Spleen (tissue), 11 donors: ENCODE results near the gene SKIC3. TPM values are rescaled to one million over a fixed set of nuclear protein-coding genes. Genes with fewer than 3 reads are reported as not detected.
A peak's percentile ranks its signal among the peaks of the same experiment; 100 is the strongest.

ENCODE experiments used
- DNase-seq: peaks from one replicate; pipeline ENCODE4 v3.0.0-alpha.2; 2020
- H3K27ac ChIP-seq, 8 donors: fragments of 200-600 bp; sonication (generic) in 7 of 8; 1 replicate in 4 of 8; 2 replicates in 4 of 8; pipeline versions ENCODE4 v1.5.0 to v1.8.0; 2016 to 2021; ENCODE audit warnings: inconsistent platforms in 4 of 8, mild to moderate bottlenecking in 4 of 8, moderate library complexity in 1 of 8
- H3K27me3 ChIP-seq, 7 donors: fragments of 200-600 bp; sonication (generic) in 6 of 7; replicated peaks in 1 of 7; 1 replicate in 4 of 7; 2 replicates in 3 of 7; pipeline versions ENCODE4 v1.5.0 to v1.8.0; 2016 to 2021; ENCODE audit warnings: inconsistent platforms in 3 of 7, mild to moderate bottlenecking in 1 of 7
- H3K36me3 ChIP-seq, 6 donors: fragments of 200-600 bp; sonication (generic) in 5 of 6; 1 replicate in 4 of 6; 2 replicates in 2 of 6; pipeline versions ENCODE4 v1.5.0 to v1.8.0; 2016 to 2021; ENCODE audit warnings: inconsistent platforms in 2 of 6
- H3K4me1 ChIP-seq, 6 donors: fragments of 200-600 bp; sonication (generic) in 5 of 6; 1 replicate in 3 of 6; 2 replicates in 3 of 6; pipeline versions ENCODE4 v1.5.0 to v1.8.0; 2016 to 2021; ENCODE audit warnings: inconsistent platforms in 3 of 6
- H3K4me3 ChIP-seq, 8 donors: fragments of 200-600 bp; sonication (generic) in 7 of 8; 1 replicate in 4 of 8; 2 replicates in 4 of 8; pipeline versions ENCODE4 v1.5.0 to v1.8.0; 2016 to 2021; ENCODE audit warnings: inconsistent platforms in 4 of 8, mild to moderate bottlenecking in 4 of 8, moderate library complexity in 2 of 8
- H3K9me3 ChIP-seq, 8 donors: fragments of 200-600 bp; sonication (generic) in 7 of 8; 1 replicate in 4 of 8; 2 replicates in 4 of 8; pipeline versions ENCODE4 v1.5.0 to v1.8.0; 2016 to 2021; ENCODE audit warnings: inconsistent platforms in 4 of 8
- POLR2A ChIP-seq, 3 donors: fragments of 450-650 bp; IDR thresholded peaks; one replicate each; pipeline ENCODE4 v1.5.1; 2017; ENCODE audit warnings: antibody characterized with exemption in 3 of 3, mild to moderate bottlenecking in 1 of 3
- POLR2AphosphoS5 ChIP-seq, 3 donors: sonication (generic); formaldehyde crosslinking; IDR thresholded peaks; one replicate each; pipeline ENCODE4 v1.5.1; 2017; ENCODE audit warnings: antibody characterized with exemption in 3 of 3
- WGBS, 5 donors: extraction: QIAGEN DNeasy Blood & Tissue Kit in 3 of 5; methylation state at CpG; one replicate each; pipeline versions ENCODE4 v1.1.5 to v1.1.7; 2013 to 2018; 5-methylcytosine and 5-hydroxymethylcytosine counted together
- intact Hi-C: fragments of 100-400 bp; cut with DNase I; formaldehyde crosslinking; loops from one replicate; pipeline ENCODE4 v1.15.0; 2023; ENCODE audit warnings: low total_unique reads
- polyA plus RNA-seq, 3 donors: library from polyadenylated mRNA; stranded (reverse); fragments of 200-250 nt; gene quantifications; one replicate each; pipeline ENCODE4 v1.2.1, GENCODE V29; 2013
- total RNA-seq, 7 donors: library from RNA; depleted of rRNA in 3 of 7; stranded (reverse); fragments of >200 nt in 3 of 7; fragmentation: NEBNext Ultra II Directional in 4 of 7; extraction: Animal tissue kit (Norgen Biotek cat#: 25700) in 4 of 7; gene quantifications; one replicate each; pipeline versions ENCODE4 v1.1.0 to v1.2.1, GENCODE V29; 2016 to 2021
- TF ChIP-seq, protein P1 (sequence below), 11 experiments: fragments of 200-600 bp in 7 of 11; fragments of 450-650 bp in 4 of 11; sonication (generic) in 4 of 11; IDR thresholded peaks in 8 of 11; conservative IDR thresholded peaks in 3 of 11; 1 replicate in 7 of 11; 2 replicates in 4 of 11; pipeline versions ENCODE4 v1.4.0 to v1.8.0; 2016 to 2021; ENCODE audit warnings: antibody characterized with exemption in 11 of 11, inconsistent platforms in 4 of 11, mild to moderate bottlenecking in 1 of 11
- donor health status: healthy with polysubstance abuse.
- donor health status: DM: no; HTN: no; CAD: no; lungs with moderate emphysema.
- donor health status: DM: no; HTN: no; CAD: no.
- donor health status: Bipolar disorder and iron deficiency.
- donor health status: healthy.
- donor health status: DM: no; HTN: no; CAD: no.
- donor health status: DM: yes; HTN: yes; CAD: no.

The SKIC3 gene
- total and polyA plus RNA-seq, 10 donors, result 18.6 to 92.0 (median 64.6) TPM

GRCh38 chr5:95543017-95543705 lies 11.6 kb downstream of the SKIC3 start:
- no peak overlapping the region for H3K4me3 ChIP-seq

DNA sequence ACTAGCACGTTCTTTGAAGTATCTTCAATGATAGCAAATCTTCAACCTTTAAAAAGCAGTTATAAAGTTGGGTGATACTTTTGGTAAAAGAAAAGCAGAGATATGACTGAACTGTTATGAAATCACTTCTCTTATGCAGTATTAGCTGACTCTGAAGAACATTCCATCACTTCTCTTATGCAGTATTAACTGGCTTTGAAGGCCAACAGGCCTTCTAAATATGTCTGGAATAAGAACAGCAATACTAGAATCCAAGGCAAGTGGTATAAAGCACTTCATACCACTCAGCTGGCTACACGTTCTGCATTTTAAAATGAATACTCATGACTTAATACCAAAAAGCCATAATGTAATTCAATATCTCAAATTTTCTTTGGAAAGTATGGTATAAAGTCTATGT lies 17.3 kb downstream of the SKIC3 start:
- H3K9me3 ChIP-seq, result no peaks in the 10 kb centered on the region
- peaks cover 5 to 100% (median 54%) of the 10 kb centered on the region in 6 donors for H3K36me3 ChIP-seq
- H3K27ac ChIP-seq, result no peak overlapping the region
- TF ChIP-seq, protein P1, sequence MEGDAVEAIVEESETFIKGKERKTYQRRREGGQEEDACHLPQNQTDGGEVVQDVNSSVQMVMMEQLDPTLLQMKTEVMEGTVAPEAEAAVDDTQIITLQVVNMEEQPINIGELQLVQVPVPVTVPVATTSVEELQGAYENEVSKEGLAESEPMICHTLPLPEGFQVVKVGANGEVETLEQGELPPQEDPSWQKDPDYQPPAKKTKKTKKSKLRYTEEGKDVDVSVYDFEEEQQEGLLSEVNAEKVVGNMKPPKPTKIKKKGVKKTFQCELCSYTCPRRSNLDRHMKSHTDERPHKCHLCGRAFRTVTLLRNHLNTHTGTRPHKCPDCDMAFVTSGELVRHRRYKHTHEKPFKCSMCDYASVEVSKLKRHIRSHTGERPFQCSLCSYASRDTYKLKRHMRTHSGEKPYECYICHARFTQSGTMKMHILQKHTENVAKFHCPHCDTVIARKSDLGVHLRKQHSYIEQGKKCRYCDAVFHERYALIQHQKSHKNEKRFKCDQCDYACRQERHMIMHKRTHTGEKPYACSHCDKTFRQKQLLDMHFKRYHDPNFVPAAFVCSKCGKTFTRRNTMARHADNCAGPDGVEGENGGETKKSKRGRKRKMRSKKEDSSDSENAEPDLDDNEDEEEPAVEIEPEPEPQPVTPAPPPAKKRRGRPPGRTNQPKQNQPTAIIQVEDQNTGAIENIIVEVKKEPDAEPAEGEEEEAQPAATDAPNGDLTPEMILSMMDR (IDR thresholded peaks at IDR 0.05 in 8 of 11, conservative IDR thresholded peaks at IDR 0.05 in 3 of 11), result no peak
- no peak for TF ChIP-seq POLR2AphosphoS5 (IDR thresholded peaks at IDR 0.05)
- 82 to 99% (median 91%) methylated on average over 2 of the region's 2 CpGs for WGBS, 5 donors
- no peaks in the 10 kb centered on the region for H3K4me1 ChIP-seq
- intact Hi-C loops, result no loop called here
- no peaks in the 10 kb centered on the region for H3K27me3 ChIP-seq
- no peak for DNase-seq
- no peak overlapping the region for H3K4me3 ChIP-seq

More at GRCh38 chr5:95543017-95543705, 11.6 kb downstream of the SKIC3 start:
- intact Hi-C loops, result no loop called here
- TF ChIP-seq POLR2A (IDR thresholded peaks at IDR 0.05) (no peak), POLR2AphosphoS5 (IDR thresholded peaks at IDR 0.05) (no peak)
- TF ChIP-seq, protein P1 (IDR thresholded peaks at IDR 0.05 in 8 of 11, conservative IDR thresholded peaks at IDR 0.05 in 3 of 11), result no peak
- H3K27me3 ChIP-seq, result no peaks in the 10 kb centered on the region
- H3K27ac ChIP-seq, result no peak overlapping the region
- H3K4me1 ChIP-seq, result peaks cover 0 to 7% (median 0%) of the 10 kb centered on the region in 6 donors
- 56 to 76% (median 71%) methylated on average over 3 of the region's 3 CpGs for WGBS, 5 donors
- DNase-seq, result no peak
- H3K9me3 ChIP-seq, result no peaks in the 10 kb centered on the region
- peaks cover 5 to 100% (median 71%) of the 10 kb centered on the region in 6 donors for H3K36me3 ChIP-seq

DNA sequence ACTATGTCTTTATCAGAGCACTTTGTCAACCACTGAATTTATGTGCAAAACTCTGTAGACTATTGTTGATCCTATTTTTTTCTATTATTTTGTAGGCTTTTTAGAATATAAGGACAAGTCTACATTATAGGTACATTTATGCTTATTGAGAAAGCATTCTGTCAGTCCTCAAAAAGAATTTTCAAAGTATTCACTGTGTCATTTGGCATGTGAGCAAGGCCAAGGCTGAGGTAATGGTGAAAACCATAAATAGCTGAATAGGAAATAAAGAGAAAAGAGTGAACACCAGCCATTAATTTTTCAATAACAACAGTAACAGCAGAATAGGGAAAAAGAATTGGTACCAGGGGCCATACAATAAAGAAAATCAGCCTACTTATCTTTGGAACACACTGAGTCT lies 21.0 kb downstream of the SKIC3 start:
- H3K9me3 ChIP-seq, result no peaks in the 10 kb centered on the region
- peak overlapping the region in 1 of 8 donors; percentile 17 for H3K27ac ChIP-seq
- H3K36me3 ChIP-seq, result peaks cover 0 to 97% (median 41%) of the 10 kb centered on the region in 6 donors
- no peaks in the 10 kb centered on the region for H3K4me1 ChIP-seq
- H3K4me3 ChIP-seq, result no peak overlapping the region
- intact Hi-C loops, result no loop called here
- H3K27me3 ChIP-seq, result no peaks in the 10 kb centered on the region
- no peak for TF ChIP-seq POLR2AphosphoS5 (IDR thresholded peaks at IDR 0.05)
- TF ChIP-seq, protein P1 (IDR thresholded peaks at IDR 0.05 in 8 of 11, conservative IDR thresholded peaks at IDR 0.05 in 3 of 11), result no peak
- TF ChIP-seq POLR2A (IDR thresholded peaks at IDR 0.05), result no peak
- no peak for DNase-seq

DNA sequence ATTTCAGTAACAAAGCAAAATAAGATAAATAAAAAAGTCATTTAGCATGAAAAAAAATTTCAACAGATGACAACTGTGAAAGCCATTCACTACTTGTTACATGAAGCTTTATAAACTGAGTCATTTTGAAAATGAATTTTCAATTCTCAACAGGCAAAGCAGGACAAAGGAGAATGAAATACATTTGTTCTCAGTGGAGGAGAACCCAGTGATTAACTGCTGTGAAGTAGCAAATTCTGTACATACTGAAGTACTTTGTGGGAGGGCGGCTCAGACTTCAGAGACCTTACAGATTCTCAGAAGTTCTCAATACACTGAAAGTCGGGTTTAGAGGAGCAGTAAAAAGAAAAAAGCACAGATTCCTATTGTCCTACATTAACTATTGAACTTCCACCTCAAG lies 21.7 kb downstream of the SKIC3 start:
- 82 to 86% (median 85%) methylated on average over 2 of the region's 2 CpGs for WGBS, 5 donors
- no peak overlapping the region for H3K27ac ChIP-seq
- H3K4me1 ChIP-seq, result no peaks in the 10 kb centered on the region
- H3K9me3 ChIP-seq, result no peaks in the 10 kb centered on the region
- H3K36me3 ChIP-seq, result peaks cover 0 to 97% (median 42%) of the 10 kb centered on the region in 6 donors
- DNase-seq, result no peak
- H3K4me3 ChIP-seq, result no peak overlapping the region
- intact Hi-C loops, result no loop called here
- no peaks in the 10 kb centered on the region for H3K27me3 ChIP-seq
- TF ChIP-seq, protein P1 (IDR thresholded peaks at IDR 0.05 in 8 of 11, conservative IDR thresholded peaks at IDR 0.05 in 3 of 11), result no peak
- TF ChIP-seq POLR2A (IDR thresholded peaks at IDR 0.05), result no peak
